Sigmoid colon (tissue), 7 donors: Measurements from ENCODE around the gene TTC39B. TPM values are rescaled to one million over a fixed set of nuclear protein-coding genes. Genes with fewer than 3 reads are reported as not detected.

Experiments used
- DNase-seq: peaks from one replicate; pipeline ENCODE4 v3.0.0-alpha.2; 2019
- H3K27ac ChIP-seq, 4 donors: fragments of 200-600 bp; sonication (generic); one replicate each; pipeline ENCODE4 v1.5.1; 2016 to 2019; ENCODE audit warnings: mild to moderate bottlenecking in 1 of 4
- H3K27me3 ChIP-seq, 3 donors: fragments of 200-600 bp; sonication (generic); one replicate each; pipeline ENCODE4 v1.5.1; 2019; ENCODE audit warnings: mild to moderate bottlenecking in 1 of 3
- H3K36me3 ChIP-seq, 4 donors: fragments of 200-600 bp; sonication (generic); one replicate each; pipeline ENCODE4 v1.5.1; 2016 to 2019
- H3K4me1 ChIP-seq, 4 donors: fragments of 200-600 bp; sonication (generic); one replicate each; pipeline ENCODE4 v1.5.1; 2017 to 2019
- H3K4me3 ChIP-seq, 4 donors: fragments of 200-600 bp; sonication (generic); one replicate each; pipeline ENCODE4 v1.5.1; 2017 to 2019; ENCODE audit warnings: mild to moderate bottlenecking in 2 of 4, moderate library complexity in 1 of 4
- H3K9me3 ChIP-seq, 4 donors: fragments of 200-600 bp in 3 of 4; sonication (generic) in 3 of 4; one replicate each; pipeline versions ENCODE4 v1.5.1 to v1.6.1; 2013 to 2019
- EP300 ChIP-seq, 4 donors: sonication (generic); formaldehyde crosslinking; IDR thresholded peaks; one replicate each; pipeline ENCODE4 v1.6.1; 2017; ENCODE audit warnings: antibody characterized with exemption in 4 of 4
- POLR2A ChIP-seq, 2 donors: fragments of 450-650 bp; IDR thresholded peaks; one replicate each; pipeline ENCODE4 v1.6.1; 2016; ENCODE audit warnings: antibody characterized with exemption in 2 of 2, mild to moderate bottlenecking in 2 of 2, moderate library complexity in 2 of 2
- POLR2AphosphoS5 ChIP-seq, 4 donors: sonication (generic); formaldehyde crosslinking; IDR thresholded peaks; one replicate each; pipeline ENCODE4 v1.6.1; 2017; ENCODE audit warnings: antibody characterized with exemption in 4 of 4
- WGBS, 2 donors: extraction: QIAGEN DNeasy Blood & Tissue Kit; methylation state at CpG; one replicate each; pipeline ENCODE4 v1.1.7; 2013; 5-methylcytosine and 5-hydroxymethylcytosine counted together
- intact Hi-C: fragments of 100-400 bp; cut with DNase I; formaldehyde crosslinking; loops from one replicate; pipeline ENCODE4 v1.15.1; 2023
- polyA plus RNA-seq, 3 donors: library from polyadenylated mRNA; stranded (reverse); fragments of 200-250 nt; gene quantifications; one replicate each; pipeline ENCODE4 v1.2.3, GENCODE V29; 2013
- total RNA-seq, 4 donors: library from RNA; depleted of rRNA; stranded (reverse); fragments of >200 nt; gene quantifications; one replicate each; pipeline ENCODE4 v1.1.0, GENCODE V29; 2016
- TF ChIP-seq, protein P1 (sequence below), 4 experiments: fragments of 450-650 bp in 3 of 4; fragments of 200-600 bp in 1 of 4; IDR thresholded peaks; one replicate each; pipeline ENCODE4 v1.5.1; 2016 to 2019; ENCODE audit warnings: antibody characterized with exemption in 4 of 4, mild to moderate bottlenecking in 3 of 4, moderate library complexity in 2 of 4
- donor health status: healthy with polysubstance abuse.
- donor health status: Bipolar disorder and iron deficiency.
- donor health status: healthy.

The TTC39B gene
- total and polyA plus RNA-seq, 7 donors: 4.2 to 15.8 (median 9.1) TPM

- TF ChIP-seq POLR2A (IDR thresholded peaks at IDR 0.05): no peak
- TF ChIP-seq, protein P1, sequence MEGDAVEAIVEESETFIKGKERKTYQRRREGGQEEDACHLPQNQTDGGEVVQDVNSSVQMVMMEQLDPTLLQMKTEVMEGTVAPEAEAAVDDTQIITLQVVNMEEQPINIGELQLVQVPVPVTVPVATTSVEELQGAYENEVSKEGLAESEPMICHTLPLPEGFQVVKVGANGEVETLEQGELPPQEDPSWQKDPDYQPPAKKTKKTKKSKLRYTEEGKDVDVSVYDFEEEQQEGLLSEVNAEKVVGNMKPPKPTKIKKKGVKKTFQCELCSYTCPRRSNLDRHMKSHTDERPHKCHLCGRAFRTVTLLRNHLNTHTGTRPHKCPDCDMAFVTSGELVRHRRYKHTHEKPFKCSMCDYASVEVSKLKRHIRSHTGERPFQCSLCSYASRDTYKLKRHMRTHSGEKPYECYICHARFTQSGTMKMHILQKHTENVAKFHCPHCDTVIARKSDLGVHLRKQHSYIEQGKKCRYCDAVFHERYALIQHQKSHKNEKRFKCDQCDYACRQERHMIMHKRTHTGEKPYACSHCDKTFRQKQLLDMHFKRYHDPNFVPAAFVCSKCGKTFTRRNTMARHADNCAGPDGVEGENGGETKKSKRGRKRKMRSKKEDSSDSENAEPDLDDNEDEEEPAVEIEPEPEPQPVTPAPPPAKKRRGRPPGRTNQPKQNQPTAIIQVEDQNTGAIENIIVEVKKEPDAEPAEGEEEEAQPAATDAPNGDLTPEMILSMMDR (IDR thresholded peaks at IDR 0.05): peak in 1 of 4 experiments; percentile 31
- no peak for TF ChIP-seq EP300 (IDR thresholded peaks at IDR 0.05)
- no peak for TF ChIP-seq POLR2AphosphoS5 (IDR thresholded peaks at IDR 0.05)
- no peak overlapping the region for H3K4me3 ChIP-seq
- no peak overlapping the region for H3K27ac ChIP-seq
- H3K9me3 ChIP-seq: no peaks in the 10 kb centered on the region
- 80 to 82% methylated on average over 13 of the region's 13 CpGs for WGBS, 2 donors
- H3K27me3 ChIP-seq: no peaks in the 10 kb centered on the region
- DNase-seq: no peak
- intact Hi-C loops: no loop called here
- H3K4me1 ChIP-seq: peaks cover 0 to 4% (median 0%) of the 10 kb centered on the region in 4 donors
- no peaks in the 10 kb centered on the region for H3K36me3 ChIP-seq
Observed at GRCh38 chr9:15231788-15232635, 75.0 kb downstream of the TTC39B start.

GRCh38 chr9:15229409-15229808 is 77.6 kb downstream of the TTC39B start:
- Histone ChIP-seq H3K4me3 (no peak overlapping the region), H3K4me1 (no peaks in the 10 kb centered on the region), H3K27ac (no peak overlapping the region), H3K27me3 (no peaks in the 10 kb centered on the region), H3K9me3 (no peaks in the 10 kb centered on the region), H3K36me3 (peaks cover 0 to 5% (median 0%) of the 10 kb centered on the region in 4 donors)
- DNase-seq: no peak
- intact Hi-C loops: no loop called here
- TF ChIP-seq POLR2AphosphoS5 (IDR thresholded peaks at IDR 0.05) (no peak), POLR2A (IDR thresholded peaks at IDR 0.05) (no peak), EP300 (IDR thresholded peaks at IDR 0.05) (no peak)
- TF ChIP-seq, protein P1 (IDR thresholded peaks at IDR 0.05): no peak
- WGBS, 2 donors: 27 to 75% methylated on average over 5 of the region's 5 CpGs

- no peak for DNase-seq
- WGBS, 2 donors: 91 to 92% methylated on average over 4 of the region's 4 CpGs
- H3K36me3 ChIP-seq: peaks cover 0 to 16% (median 0%) of the 10 kb centered on the region in 4 donors
- TF ChIP-seq EP300 (IDR thresholded peaks at IDR 0.05) (no peak), POLR2A (IDR thresholded peaks at IDR 0.05) (no peak), POLR2AphosphoS5 (IDR thresholded peaks at IDR 0.05) (no peak)
- TF ChIP-seq, protein P1 (IDR thresholded peaks at IDR 0.05): no peak
- no peak overlapping the region for H3K27ac ChIP-seq
- no peaks in the 10 kb centered on the region for H3K4me1 ChIP-seq
- H3K27me3 ChIP-seq: no peaks in the 10 kb centered on the region
- intact Hi-C loops: no loop called here
- H3K9me3 ChIP-seq: no peaks in the 10 kb centered on the region
- no peak overlapping the region for H3K4me3 ChIP-seq
Observed at GRCh38 chr9:15227491-15227890, 79.5 kb downstream of the TTC39B start.

GRCh38 chr9:15225564-15226126 is 81.4 kb downstream of the TTC39B start:
- TF ChIP-seq EP300 (IDR thresholded peaks at IDR 0.05) (no peak), POLR2AphosphoS5 (IDR thresholded peaks at IDR 0.05) (no peak), POLR2A (IDR thresholded peaks at IDR 0.05) (no peak)
- TF ChIP-seq, protein P1 (IDR thresholded peaks at IDR 0.05): no peak
- H3K4me3 ChIP-seq: no peak overlapping the region
- peaks cover 0 to 21% (median 0%) of the 10 kb centered on the region in 4 donors for H3K36me3 ChIP-seq
- DNase-seq: no peak
- H3K27me3 ChIP-seq: no peaks in the 10 kb centered on the region
- H3K27ac ChIP-seq: no peak overlapping the region
- WGBS, 2 donors: 84 to 93% methylated on average over 7 of the region's 7 CpGs
- intact Hi-C loops: no loop called here
- H3K4me1 ChIP-seq: no peaks in the 10 kb centered on the region
- H3K9me3 ChIP-seq: no peaks in the 10 kb centered on the region
